Suprapubic skin (tissue), 4 donors: ENCODE data around the gene GRPEL1.

Experiments used
- CTCF ChIP-seq, 2 donors: fragments of 200-600 bp in 1 of 2; fragments of 450-650 bp in 1 of 2; sonication (generic) in 1 of 2; IDR thresholded peaks; one replicate each; pipeline ENCODE4 v1.5.1; 2016 to 2019; ENCODE audit warnings: antibody characterized with exemption in 2 of 2, mild to moderate bottlenecking in 1 of 2, moderate library complexity in 1 of 2
- EP300 ChIP-seq: sonication (generic); formaldehyde crosslinking; IDR thresholded peaks from one replicate; pipeline ENCODE4 v1.6.1; 2017; ENCODE audit warnings: antibody characterized with exemption
- POLR2A ChIP-seq, 2 donors: fragments of 450-650 bp; IDR thresholded peaks; one replicate each; pipeline ENCODE4 v1.6.1; 2017; ENCODE audit warnings: antibody characterized with exemption in 2 of 2, mild to moderate bottlenecking in 2 of 2, moderate library complexity in 2 of 2
- POLR2AphosphoS5 ChIP-seq, 3 donors: sonication (generic); formaldehyde crosslinking; IDR thresholded peaks; one replicate each; pipeline ENCODE4 v1.6.1; 2017; ENCODE audit warnings: antibody characterized with exemption in 3 of 3

GRCh38 chr4:7110546-7110945 lies 42.7 kb upstream of the GRPEL1 start:
- TF ChIP-seq POLR2A (IDR thresholded peaks at IDR 0.05) (no peak), CTCF (IDR thresholded peaks at IDR 0.05) (no peak), EP300 (no peak), POLR2AphosphoS5 (IDR thresholded peaks at IDR 0.05) (no peak)
